Left hindlimb (tissue), 1 donor: ENCODE measurements around the gene CPXM1.
A peak's percentile ranks its signal among the peaks of the same experiment; 100 is the strongest.
"Not testable (repeated sequence)": the region's sequence is repeated elsewhere in the genome, so short reads cannot be mapped to it uniquely, and the experiment has no call there.

Experiments used
- DNase-seq: peaks from one replicate; pipeline ENCODE4 v3.0.0-alpha.2; 2018

The CPXM1 gene

DNA sequence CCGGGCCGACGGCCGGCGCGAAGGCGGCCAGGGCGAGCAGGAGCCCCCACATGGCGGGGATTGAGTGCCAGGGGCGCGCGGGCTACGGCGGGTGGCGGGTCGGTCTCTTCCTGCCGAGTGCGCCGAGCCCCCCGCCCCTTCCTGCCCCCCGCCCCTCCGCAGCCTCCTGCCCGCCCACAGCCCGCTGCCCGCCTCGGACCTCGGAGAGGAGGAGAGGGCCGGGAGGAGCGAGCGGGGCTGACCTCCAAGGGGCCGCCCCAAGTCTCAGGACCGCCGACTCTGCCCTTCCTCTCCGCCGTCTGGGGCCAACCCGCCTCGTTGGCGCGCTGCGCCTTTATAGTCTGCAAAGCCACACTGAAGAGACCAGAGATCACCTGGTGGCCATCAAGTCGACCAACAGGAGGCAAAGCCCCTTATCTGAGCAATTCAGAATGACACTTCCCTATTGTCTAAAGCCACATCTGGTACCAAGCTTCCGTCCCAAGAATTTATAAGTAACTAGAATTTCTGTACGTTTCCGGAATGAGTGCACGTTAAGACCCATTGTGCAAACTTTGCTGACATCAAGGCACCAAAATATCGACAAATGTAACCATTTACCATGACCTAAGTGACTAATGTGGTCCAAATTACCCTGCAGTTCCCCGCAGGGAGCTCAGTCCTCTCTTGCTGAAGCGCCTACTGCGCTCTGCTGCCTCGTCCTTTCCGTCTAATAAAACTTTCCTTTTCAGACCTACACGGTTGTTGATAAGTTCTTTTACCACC lies at the start of gene CPXM1:
TSS of gene CPXM1 (minus strand) at position 107 of the 765 bp plus-strand sequence. CDS start at position 52, 55 bp downstream.
- peak; percentile 83 for DNase-seq

DNA sequence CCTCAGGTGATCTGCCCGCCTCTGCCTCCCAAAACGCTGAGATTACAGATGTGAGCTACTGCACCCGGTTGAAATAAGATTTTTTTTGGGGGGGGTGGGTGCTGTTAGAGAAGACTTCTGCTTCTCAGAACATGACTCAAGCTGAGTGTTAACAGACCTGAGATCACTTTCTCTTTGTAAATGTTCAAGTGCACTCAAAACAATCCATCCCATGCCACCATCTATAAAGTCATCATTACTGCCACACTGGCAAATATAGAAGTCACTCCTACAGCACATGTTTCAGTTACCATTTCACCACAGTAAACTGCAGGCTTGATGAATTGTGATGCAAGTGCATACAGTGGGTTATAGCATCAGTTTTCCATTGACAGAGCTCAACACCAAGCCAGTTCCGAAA lies 49.1 kb upstream of the CPXM1 start:
- no peak for DNase-seq

DNA sequence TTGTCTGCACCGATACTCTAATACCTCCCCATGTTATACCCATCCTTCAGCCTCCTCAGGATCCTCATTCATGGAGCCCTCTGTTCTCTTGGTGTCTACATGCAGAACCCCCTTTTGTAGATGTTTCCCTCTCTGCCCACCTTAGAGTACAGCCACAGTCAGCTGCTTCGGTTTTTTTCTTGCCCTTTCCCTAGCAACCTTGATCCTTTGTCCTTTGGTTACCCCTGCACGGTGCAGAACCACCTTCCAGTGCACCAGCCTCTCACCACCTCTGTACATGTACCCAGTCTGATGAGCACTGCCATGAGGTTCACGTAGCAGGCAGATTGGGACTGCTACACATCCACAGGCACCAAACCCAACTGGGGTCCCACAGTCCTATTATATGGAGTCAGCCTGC lies 47.4 kb upstream of the CPXM1 start:
- no peak for DNase-seq

DNA sequence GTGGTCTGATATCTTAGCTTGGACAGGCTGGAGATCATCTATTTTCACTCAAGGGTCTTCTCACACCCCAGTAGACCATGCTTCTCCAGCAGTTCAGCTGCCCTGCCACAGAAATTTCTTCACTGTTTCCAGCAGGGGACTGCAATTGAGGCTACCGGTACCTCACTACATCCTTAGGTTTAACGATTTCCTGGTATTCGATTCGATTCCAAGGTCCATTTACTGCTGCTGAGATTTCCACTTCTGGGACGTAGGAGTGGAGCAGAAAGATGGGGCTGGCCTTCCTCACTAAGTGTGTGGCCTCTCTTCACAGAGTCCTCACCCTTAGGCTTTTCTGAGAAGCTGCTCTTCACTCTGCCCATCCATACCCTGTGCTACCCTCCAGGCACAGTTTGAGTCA lies 46.3 kb upstream of the CPXM1 start:
- DNase-seq = no peak

DNA sequence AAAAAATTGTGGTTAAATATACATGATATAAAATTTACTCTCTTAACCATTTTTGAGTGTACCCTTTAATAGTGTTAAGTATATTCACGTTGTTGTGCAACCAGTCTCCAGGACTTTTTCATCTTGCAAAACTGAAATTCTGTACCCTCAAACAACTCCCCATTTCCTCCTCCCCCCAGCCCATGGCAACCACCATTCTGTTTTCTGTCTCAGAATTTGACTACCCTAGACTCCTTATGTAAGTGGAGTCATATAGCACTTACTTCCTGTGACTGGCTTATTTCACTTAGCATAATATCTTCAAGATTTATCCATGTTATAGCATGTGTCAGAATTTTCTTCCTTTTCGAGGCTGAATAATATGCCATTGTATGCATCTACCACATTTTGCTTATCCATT lies 45.2 kb upstream of the CPXM1 start:
- no peak for DNase-seq

DNA sequence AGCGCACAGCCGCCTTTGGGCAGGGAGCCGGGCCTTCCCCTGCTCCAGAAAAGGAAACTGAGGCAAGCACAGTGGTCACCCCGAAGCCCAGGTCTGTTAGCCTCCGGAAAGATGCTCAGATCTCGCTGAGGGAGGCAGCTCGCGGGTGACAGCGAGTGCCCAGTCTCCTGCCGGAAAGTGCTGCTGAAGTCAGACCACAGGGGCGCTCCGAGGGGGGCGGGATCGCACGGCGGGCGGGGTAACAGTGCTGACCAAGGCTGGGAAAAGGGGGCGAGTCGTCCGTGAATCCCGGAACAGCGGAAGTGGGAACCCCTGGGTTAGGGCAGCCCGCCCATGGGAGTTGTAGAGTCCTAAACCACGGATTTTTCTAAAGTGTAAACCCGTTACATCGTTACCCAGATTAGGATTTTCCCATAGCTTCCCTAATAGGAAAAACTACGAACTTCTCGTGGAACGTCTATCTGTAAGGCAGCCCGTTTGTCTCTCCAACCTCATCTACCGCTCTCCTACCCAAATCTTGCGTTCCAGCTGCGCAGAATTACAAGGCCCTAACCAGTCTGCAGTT lies 40.6 kb upstream of the CPXM1 start:
- DNase-seq = peak; percentile 87

DNA sequence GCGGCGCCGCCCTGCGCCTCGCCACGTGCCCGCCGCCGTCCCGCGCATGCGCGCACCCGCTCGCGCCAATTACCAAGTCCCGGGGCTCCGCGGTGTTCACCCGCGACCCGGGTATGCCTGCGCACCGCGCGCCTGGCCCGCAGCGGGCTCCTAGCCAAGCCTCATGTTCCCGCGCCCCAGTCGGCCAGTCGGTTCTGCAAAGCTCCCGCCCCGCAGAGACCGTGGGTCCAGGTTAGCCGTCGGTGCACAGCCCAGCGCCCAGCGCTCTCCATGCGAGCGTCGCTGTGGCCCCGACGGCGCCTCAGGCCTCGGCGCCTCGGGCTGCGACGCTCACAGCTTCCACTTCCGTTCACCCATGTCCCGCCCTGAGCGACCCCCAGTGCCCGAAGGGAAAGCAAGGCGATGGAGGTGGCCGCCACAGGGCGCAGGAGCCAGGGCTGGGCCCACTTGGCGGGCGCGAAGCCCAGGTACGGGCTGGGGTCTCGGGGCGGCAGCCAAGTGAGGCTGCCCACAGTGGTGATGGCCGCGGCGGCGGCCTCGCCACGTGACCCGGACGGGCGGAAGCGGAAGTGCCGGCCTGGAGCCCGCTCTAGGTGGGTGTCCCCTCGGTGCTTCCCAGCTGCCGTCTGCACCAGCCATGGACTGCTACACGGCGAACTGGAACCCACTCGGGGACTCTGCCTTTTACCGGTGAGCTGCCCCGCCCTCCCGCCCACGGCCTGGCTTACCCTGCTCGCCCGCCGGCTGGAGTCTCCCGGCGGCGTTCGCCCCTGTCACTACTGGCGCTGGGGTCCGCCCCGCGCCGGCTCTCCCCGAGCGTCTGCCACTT lies 39.9 kb upstream of the CPXM1 start, which contains the start of the genes PCED1A and VPS16:
TSS of gene PCED1A (minus strand) at position 518 of the 829 bp plus-strand sequence. CDS start 743 bp downstream, outside the sequence.
TSS of gene VPS16 (plus strand) at position 608 of the 829 bp plus-strand sequence. CDS start at position 638, 30 bp downstream.
- peak; percentile 93 for DNase-seq

DNA sequence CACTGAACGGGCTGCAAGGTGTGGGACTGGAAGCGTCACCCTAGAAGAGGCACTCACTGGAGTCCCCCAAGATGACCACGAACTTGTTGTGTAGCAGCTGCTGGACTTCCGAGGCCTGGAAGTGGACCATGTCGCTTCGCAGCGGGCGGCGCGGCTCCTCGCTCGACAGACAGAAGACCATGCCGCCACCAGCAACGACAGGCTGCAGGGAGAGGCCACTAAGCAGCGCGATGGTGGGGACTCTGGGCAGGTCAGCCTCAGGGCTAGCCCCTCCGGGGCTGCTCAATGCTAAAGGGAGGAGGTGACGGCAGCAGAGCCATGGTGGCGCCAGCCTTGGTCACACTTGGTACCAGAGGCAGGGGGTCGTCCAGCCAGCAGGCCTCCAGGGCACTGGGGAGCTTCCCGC lies 39.3 kb upstream of the CPXM1 start:
- no peak for DNase-seq

DNA sequence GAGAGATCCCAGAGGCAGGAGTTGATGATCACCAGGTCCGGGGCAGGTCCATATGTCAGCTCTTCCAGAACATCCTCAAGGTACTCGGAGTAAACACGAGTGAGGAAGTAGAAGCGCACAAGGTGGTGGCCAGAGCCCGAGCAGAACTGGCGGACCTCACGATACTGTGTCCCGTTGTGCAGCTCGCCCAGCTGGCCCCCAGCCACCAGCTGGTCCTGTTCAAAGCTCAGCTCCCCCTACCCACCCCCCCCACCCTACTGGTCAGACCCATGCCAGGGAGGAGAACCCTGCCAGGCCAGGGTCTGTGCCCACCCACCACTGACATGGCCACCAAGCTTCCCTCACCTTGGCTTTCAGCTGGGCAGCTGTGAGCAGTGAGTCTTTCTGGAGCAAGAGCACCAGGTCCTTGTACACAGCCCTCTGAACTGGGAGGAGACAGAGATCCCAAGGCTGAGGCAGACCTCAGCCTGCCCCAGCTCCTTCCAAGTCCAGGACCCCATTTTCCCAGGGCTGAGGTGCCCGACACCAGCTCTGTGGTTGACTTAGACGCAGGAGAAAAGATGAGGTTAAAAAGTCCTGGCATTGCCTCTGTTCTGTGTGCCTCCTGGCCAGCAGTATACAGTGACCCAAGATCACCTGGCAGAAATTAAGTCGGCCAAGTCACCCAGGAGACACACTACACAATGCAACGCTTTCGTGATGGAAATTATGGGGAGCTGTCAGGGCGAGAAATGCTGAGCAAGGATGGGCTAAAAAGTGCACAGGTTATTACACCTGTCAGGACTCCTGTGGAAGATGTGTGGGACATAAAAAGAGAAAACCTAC lies 38.6 kb upstream of the CPXM1 start:
- no peak for DNase-seq

DNA sequence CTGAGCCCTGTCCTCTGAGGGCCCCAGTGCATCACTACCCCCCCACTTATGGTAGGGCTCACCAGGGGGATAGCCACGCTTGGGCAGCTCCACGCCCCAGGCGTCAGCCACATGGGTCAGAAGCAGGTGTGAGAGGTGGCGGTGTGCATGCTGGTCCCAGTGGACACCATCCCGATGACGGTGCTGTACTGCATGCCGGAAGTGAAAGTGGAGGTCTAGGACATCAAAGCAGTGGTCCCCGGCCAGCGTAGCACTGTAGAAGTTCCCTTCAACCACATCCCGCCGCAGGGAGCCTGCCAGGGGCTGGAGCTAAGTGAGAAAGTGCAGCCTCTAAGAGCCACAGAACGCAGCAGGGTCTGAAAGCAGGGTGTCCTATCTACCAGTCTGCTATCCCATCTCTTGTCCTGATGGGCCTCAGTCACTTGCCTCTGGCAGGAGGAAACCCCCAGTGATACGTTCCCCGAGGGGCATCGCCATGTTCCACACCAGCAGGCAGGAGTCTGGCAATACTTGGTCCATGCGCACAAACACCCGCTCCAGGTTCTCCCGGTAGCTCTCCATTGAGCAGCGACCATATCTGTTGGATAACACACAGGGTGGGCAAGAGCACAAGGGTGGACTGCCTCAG lies 37.9 kb upstream of the CPXM1 start:
- DNase-seq = no peak

DNA sequence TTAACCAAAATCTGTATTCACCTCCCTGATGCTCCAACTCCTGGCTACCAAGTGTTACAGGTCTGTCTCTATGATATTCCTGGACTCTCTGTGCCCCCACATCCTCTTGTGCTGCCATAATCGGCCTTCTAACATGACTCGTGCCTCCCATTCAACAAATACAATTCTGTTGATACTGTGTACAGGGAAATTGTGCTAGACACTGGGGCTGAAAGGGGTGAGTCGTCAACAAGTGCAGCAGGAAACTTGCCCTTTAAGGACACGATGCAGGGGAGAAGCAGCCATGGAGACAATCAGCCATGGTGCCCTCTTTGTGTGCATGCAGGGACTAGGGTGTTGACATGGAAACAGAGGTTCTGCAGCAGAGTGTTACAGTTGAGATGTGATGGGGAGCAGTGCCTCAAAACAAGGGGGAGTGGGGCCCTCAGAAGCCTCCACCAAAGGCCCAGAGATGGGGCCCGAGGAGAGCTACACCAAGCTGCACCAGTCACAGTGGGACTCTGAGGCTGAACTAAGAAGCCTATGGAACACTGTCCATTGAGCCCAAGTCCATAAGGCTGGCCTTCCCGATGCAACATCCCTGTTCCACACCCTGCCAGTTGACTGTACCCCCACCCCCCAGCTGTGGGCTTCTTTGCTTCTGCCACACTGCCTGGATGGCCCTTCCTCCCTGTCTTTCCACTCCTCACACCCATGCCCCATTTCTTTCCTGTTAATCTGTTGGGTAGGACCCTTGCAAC lies 37.0 kb upstream of the CPXM1 start:
- no peak for DNase-seq

DNA sequence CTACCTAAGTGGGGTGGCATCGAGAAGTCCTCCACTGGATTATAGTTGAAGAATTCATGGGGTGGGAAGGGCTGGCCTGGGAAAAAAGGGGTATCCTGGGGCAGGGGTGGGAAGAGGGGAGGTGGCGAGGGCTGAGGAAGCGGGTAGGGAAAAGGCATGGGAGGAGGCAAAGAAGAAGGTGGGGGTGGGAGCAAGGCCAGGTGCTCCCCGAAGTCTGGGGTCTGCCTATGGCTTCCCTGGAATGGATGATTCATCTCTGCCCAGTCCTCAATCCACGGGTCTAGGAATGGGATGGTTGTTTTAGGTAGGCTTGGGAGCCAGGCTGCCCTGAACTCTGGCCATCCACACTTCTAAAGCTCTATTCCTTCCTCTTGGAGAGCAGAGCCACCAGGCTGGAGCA lies 35.6 kb upstream of the CPXM1 start:
- no peak for DNase-seq

DNA sequence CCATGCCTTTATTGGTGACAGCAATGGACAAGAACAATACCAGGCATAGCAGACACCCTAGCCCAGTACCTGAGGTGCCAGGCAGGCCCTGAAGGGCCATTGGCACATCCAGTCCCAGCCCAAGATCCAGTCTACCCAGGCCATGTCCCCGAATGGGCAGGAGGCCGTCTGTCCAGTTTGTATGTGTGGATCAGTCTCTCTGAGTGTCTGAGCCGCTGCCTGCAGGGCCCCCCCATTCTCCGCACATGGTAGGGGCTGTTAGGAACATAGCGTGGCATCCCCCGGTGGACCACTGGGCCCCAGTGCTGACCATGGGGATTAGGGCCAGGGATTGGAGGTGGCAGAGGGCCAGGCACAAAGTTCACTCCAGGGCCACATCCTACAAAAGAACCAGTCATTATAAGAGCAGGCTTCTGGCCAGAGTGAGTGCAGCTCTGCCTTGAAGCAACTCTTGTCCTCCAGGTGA lies 34.9 kb upstream of the CPXM1 start:
- no peak for DNase-seq

DNA sequence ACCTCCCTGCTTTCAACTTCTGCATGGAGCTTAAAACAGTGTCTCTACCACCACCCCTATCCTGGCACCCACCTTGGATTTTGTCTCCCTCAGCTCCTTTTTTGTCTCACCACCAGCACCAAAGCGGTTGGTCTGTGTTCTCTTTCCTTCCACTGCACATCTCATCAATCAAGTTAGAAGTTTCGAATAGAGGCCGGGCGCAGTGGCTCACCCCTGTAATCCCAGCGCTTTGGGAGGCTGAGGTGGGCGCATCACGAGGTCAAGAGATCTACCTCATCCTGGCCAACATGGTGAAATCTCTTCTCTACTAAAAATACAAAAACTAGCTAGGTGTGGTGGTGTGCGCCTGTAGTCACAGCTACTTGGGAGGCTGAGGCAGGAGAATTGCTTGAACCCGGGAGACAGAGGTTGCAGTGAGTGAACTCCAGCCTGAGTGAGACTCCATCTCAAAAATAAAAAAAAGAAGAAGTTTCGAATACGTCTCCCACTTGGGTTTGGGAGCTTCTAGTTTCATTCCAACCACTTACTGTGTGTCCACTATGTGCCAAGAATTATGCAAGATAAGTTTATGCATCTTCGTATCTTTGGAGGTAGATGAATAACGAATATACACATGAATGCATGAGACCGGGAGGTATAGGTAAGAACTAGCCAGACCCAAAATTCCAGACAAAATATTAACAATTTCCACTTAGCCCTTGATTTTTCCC lies 34.1 kb upstream of the CPXM1 start:
- DNase-seq = no peak

DNA sequence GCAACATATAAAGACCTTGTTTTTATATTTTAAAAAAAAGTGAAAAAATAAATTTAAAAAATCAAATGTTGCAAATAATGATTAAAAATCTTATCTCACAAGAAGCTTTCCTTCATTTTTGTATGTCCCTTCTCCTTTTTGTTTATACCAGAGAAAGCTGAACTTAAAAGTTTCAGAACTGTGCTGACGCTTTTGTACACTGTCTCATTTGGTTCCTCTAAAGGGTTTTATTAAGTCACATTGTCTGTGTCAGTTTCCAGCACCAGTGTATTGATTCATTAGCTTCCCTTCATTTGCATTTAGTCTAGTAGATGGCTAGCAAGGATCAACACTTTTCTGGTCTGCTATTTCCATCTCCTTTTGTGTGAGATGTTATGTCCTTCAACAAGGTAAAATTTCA lies 33.3 kb upstream of the CPXM1 start:
- no peak for DNase-seq

DNA sequence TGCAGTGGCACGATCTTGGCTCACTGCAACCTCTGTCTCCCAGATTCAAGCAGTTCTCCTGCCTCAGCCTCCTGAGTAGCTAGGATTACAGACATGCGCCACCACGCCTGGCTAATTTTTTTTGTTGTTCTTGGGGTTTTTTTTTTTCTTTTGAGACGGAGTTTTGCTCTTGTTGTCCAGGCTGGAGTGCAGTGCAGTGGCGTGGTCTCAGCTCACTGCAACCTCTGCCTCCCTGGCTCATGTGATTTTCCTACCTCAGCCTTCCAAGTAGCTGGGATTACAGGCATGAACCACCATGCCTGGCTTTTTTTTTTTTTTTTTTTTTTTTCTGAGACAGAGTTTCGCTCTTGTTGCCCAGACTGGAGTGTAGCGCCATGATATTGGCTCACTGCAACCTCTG lies 30.8 kb upstream of the CPXM1 start:
- DNase-seq = not testable (repeated sequence)

DNA sequence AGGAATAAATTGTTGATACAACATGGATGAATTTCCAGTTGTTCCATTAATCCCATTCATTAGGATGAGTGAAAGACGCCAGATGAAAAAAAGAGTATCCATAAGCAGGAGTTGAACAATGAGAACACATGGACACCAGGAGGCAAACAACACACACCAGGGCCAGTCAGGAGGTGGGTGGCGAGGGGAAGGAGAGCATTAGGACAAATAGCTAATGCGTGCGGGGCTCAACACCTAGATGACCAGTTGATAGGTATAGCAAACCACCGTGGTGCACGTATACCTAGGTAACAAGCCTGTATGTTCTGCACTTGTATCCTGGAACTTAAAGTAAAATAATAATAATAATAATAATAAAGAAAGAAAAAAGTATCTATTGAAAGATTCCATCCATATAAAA lies 28.9 kb upstream of the CPXM1 start:
- no peak for DNase-seq

DNA sequence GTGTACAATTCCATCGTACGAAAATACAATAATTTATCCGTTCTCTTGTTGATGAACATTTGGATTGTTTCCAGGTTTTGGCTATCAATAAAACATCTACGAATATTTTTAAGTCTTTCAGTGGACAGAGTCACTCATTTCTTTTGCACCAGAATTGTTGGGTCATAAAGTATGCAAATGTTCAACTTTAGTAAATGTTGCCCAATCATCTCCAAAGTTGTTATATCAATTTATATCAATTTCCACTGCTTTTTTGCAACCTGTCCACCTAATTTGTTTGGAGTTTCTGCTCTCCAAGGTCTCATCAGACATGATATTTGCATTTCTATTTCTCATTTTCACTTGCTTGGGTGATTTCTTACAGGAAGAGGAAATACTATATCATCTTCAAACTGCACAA lies 26.2 kb upstream of the CPXM1 start:
- DNase-seq = no peak

DNA sequence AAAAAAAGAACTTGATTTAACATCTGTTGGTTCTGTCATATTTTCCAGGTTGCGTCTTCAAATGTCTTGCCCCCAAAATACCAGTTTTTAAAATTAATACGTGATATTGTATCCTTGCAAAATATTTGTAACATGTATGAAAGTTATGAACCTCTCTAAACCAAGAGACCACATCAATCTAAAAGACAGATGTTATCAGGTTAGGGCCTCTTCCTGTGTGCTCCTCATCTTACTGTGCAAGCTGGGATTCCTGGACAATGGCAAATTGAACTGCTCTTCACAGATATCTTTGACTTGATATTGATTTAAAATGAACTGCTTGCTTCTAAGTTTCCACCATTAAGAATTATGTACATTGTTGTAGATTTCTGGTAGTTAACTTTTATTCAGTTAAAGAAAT lies 25.3 kb upstream of the CPXM1 start:
- DNase-seq = no peak

DNA sequence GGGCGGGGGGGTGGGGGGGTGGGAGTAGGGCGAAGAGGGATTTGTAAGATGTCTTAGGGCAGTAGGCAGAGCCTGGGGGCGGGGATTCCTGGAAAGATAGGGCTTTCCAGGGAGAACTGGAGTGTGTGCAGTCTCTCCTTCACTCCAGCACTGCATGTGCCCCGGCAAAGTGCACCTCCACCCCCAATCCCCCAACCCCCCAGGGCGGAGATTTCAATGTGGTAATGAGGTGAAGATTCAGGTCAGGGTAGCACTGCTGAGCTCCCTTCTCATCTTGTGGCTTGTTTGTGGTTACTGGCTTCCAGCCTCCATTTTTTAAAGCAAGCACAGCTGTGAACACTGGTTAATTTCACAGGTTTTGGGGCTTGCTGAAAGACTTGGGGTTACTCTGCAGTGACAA lies 21.6 kb upstream of the CPXM1 start:
- no peak for DNase-seq
